A549 (cell line): Measurements from ENCODE around the gene HIPK3. TPM values are rescaled to one million over a fixed set of nuclear protein-coding genes. Genes with fewer than 3 reads are reported as not detected.

Source experiments
- ATAC-seq, 2 experiments: fragments of 200-7000 bp in 1 of 2; fragments of >200 bp in 1 of 2; cut with Nextera tagmentation in 1 of 2; cut with Tn5 transposase in 1 of 2; 3 replicates each; pipeline versions ENCODE4 v1.8.0 to v1.9.1; 2018 to 2020; ENCODE audit warnings: mild to moderate bottlenecking in 1 of 2, moderate library complexity in 1 of 2
- CTCF ChIA-PET: fragments of 300-600 bp; sonication (Branson Sonifier 250); formaldehyde crosslinking; extraction: SDS; loops from one replicate; lab custom pipeline; 2021; ENCODE audit warnings: antibody characterized with exemption, inconsistent platforms; lab: Yijun Ruan, JAX
- POLR2A ChIA-PET: fragments of 350-600 bp; formaldehyde crosslinking; extraction: SDS; loops from one replicate; lab custom pipeline; 2021; ENCODE audit warnings: antibody characterized with exemption, inconsistent platforms; lab: Yijun Ruan, JAX
- DNase-seq, 2 experiments: peaks; one replicate each; pipeline versions ENCODE4 v3.0.0 to v3.0.0-alpha.2; 2011 to 2016; ENCODE audit warnings: low read depth in 1 of 2, low spot score in 1 of 2
- FAIRE-seq: peaks from 2 replicates; lab custom pipeline; 2011; peaks lifted over from hg19 to GRCh38; lab: Jason Lieb, UNC
- H3K27ac ChIP-seq, 2 experiments: fragments of >200 bp; sonication (Bioruptor Twin); formaldehyde crosslinking; 3 replicates each; pipeline ENCODE4 v1.5.1; 2016 to 2017
- H3K4me1 ChIP-seq: fragments of >200 bp; sonication (Bioruptor Twin); formaldehyde crosslinking; 3 replicates; pipeline ENCODE4 v1.6.1; 2016
- H3K4me2 ChIP-seq: fragments of >200 bp; sonication (Bioruptor Twin); formaldehyde crosslinking; 3 replicates; pipeline ENCODE4 v1.6.1; 2016
- H3K4me3 ChIP-seq: fragments of >200 bp; sonication (Bioruptor Twin); formaldehyde crosslinking; 3 replicates; pipeline ENCODE4 v1.5.1; 2016
- H3K9me3 ChIP-seq: fragments of >200 bp; sonication (Bioruptor Twin); formaldehyde crosslinking; 3 replicates; pipeline ENCODE4 v1.6.1; 2016
- CBX8 ChIP-seq: fragments of 200-600 bp; sonication (generic); IDR thresholded peaks from 2 replicates; pipeline ENCODE4 v1.6.1; 2016
- CHD2 ChIP-seq: fragments of 150-350 bp; IDR thresholded peaks from 2 replicates; pipeline ENCODE4 v1.6.1; 2014; ENCODE audit warnings: low read length; ENCODE audit not compliant: partially characterized antibody
- CTCF ChIP-seq: fragments of >200 bp; sonication (Bioruptor Twin); formaldehyde crosslinking; IDR thresholded peaks from 3 replicates; pipeline ENCODE4 v1.5.1; 2016
- EHF ChIP-seq: fragments of 250-450 bp; sonication (Bioruptor Pico); IDR thresholded peaks from 2 replicates; pipeline ENCODE4 v1.5.0; 2020; ENCODE audit warnings: mild to moderate bottlenecking
- FOSB ChIP-seq: fragments of 250-450 bp; sonication (Bioruptor Pico); IDR thresholded peaks from 2 replicates; pipeline ENCODE4 v1.5.0; 2020; ENCODE audit warnings: mild to moderate bottlenecking, moderate library complexity
- GATA3 ChIP-seq: IDR thresholded peaks from 2 replicates; pipeline ENCODE4 v1.6.1; 2012; ENCODE audit warnings: borderline replicate concordance
- HEYL ChIP-seq: fragments of 250-450 bp; sonication (Bioruptor Pico); IDR thresholded peaks from 2 replicates; pipeline ENCODE4 v1.8.0; 2021; ENCODE audit warnings: mild to moderate bottlenecking, moderate library complexity
- HOXA7 ChIP-seq: fragments of 250-450 bp; sonication (Bioruptor Pico); IDR thresholded peaks from 2 replicates; pipeline ENCODE4 v1.5.0; 2020; ENCODE audit warnings: mild to moderate bottlenecking, moderate library complexity
- JUN ChIP-seq, 2 experiments: fragments of >200 bp; sonication (Bioruptor Twin); formaldehyde crosslinking; IDR thresholded peaks; 2 replicates in 1 of 2; 3 replicates in 1 of 2; pipeline ENCODE4 v1.6.1; 2016 to 2017
- KDM5A ChIP-seq: fragments of 200-600 bp; sonication (generic); IDR thresholded peaks from 2 replicates; pipeline ENCODE4 v1.6.1; 2016; ENCODE audit warnings: antibody characterized with exemption, mild to moderate bottlenecking
- POLR2A ChIP-seq: IDR thresholded peaks from 2 replicates; pipeline ENCODE4 v1.6.1; 2012; ENCODE audit warnings: mild to moderate bottlenecking, low read length
- POLR2AphosphoS2 ChIP-seq: conservative IDR thresholded peaks from 2 replicates; pipeline ENCODE4 v1.6.1; 2012; ENCODE audit warnings: low read length, improper control_type of control experiment, inconsistent platforms
- RAD21 ChIP-seq, 2 experiments: fragments of >200 bp in 1 of 2; sonication (Bioruptor Twin) in 1 of 2; formaldehyde crosslinking in 1 of 2; IDR thresholded peaks in 1 of 2; conservative IDR thresholded peaks in 1 of 2; 2 replicates in 1 of 2; 3 replicates in 1 of 2; pipeline ENCODE4 v1.6.1; 2012 to 2018; ENCODE audit warnings: inconsistent platforms in 1 of 2
- RNF2 ChIP-seq: fragments of 200-600 bp; sonication (generic); IDR thresholded peaks from 2 replicates; pipeline ENCODE4 v1.6.1; 2016; ENCODE audit warnings: low read depth, mild to moderate bottlenecking, antibody characterized with exemption, moderate library complexity, borderline replicate concordance
- SMC3 ChIP-seq: fragments of >200 bp; sonication (Bioruptor Twin); formaldehyde crosslinking; IDR thresholded peaks from 3 replicates; pipeline ENCODE4 v1.6.1; 2018; ENCODE audit warnings: inconsistent platforms
- SREBF2 ChIP-seq: fragments of 450-650 bp; IDR thresholded peaks from 2 replicates; pipeline ENCODE4 v1.6.1; 2014; ENCODE audit warnings: mild to moderate bottlenecking, moderate library complexity
- TFCP2L1 ChIP-seq: fragments of 250-450 bp; sonication (Bioruptor Pico); IDR thresholded peaks from 2 replicates; pipeline ENCODE4 v1.5.0; 2021; ENCODE audit warnings: mild to moderate bottlenecking
- TP53 ChIP-seq: fragments of 250-450 bp; sonication (Bioruptor Pico); IDR thresholded peaks from 2 replicates; pipeline ENCODE4 v1.5.0; 2021; ENCODE audit warnings: mild to moderate bottlenecking, moderate library complexity
- USF2 ChIP-seq: fragments of 450-650 bp; IDR thresholded peaks from 2 replicates; pipeline ENCODE4 v1.6.1; 2014; ENCODE audit warnings: antibody characterized with exemption
- ZSCAN20 ChIP-seq: fragments of 250-450 bp; sonication (Bioruptor Pico); IDR thresholded peaks from 2 replicates; pipeline ENCODE4 v1.8.0; 2022; ENCODE audit warnings: mild to moderate bottlenecking, moderate library complexity
- WGBS: methylation state at CpG from one replicate; pipeline ENCODE4 v1.1.6; 2017; ENCODE audit errors: missing lambda C conversion rate; 5-methylcytosine and 5-hydroxymethylcytosine counted together
- polyA plus RNA-seq, 4 experiments: library from polyadenylated mRNA; depleted of rRNA in 3 of 4; stranded (reverse); fragments of >200 nt; fragmentation: RNase III in 1 of 4; extraction: RNeasy Plus Mini Kit Qiagen cat#74134 plus additional on column Dnase treatment in 1 of 4; gene quantifications; 2 replicates in 3 of 4; 3 replicates in 1 of 4; pipeline ENCODE4 v1.2.3, GENCODE V29; 2011 to 2017
- TF ChIP-seq, protein P1 (sequence below): IDR thresholded peaks from 2 replicates; pipeline ENCODE4 v1.6.1; 2012
- TF ChIP-seq, protein P2 (sequence below): fragments of >200 bp; sonication (Bioruptor Twin); formaldehyde crosslinking; IDR thresholded peaks from 2 replicates; pipeline ENCODE4 v1.6.1; 2016
- TF ChIP-seq, protein P3 (sequence below): IDR thresholded peaks from 2 replicates; pipeline ENCODE4 v1.6.1; 2012; ENCODE audit warnings: low read depth, borderline replicate concordance

Gene HIPK3
- polyA plus RNA-seq, 2 of the 4 experiments (the other 2 are of a cell fraction): 15.1 to 31.6 TPM

GRCh38 chr11:33208150-33208549 lies 49.0 kb upstream of the HIPK3 start:
- FAIRE-seq (no peak), DNase-seq (no peak), ATAC-seq (peak; percentile 50 to 59; a peak in 4 of 6 replicates)
- Histone ChIP-seq H3K9me3 (no peaks in the 10 kb centered on the region), H3K4me2 (no peak overlapping the region), H3K27ac (no peak overlapping the region), H3K4me1 (no peaks in the 10 kb centered on the region), H3K4me3 (no peak overlapping the region)
- WGBS: 69% methylated on average over 1 of the region's 1 CpG
- ChIA-PET CTCF (interaction anchor here (1.0 to 1.1 kb wide), 2 partner anchors 16 to 37 kb away, joined by 3 read pairs; no protein-coding TSS in a partner anchor), POLR2A (no interaction called here)
- TF ChIP-seq, protein P1, sequence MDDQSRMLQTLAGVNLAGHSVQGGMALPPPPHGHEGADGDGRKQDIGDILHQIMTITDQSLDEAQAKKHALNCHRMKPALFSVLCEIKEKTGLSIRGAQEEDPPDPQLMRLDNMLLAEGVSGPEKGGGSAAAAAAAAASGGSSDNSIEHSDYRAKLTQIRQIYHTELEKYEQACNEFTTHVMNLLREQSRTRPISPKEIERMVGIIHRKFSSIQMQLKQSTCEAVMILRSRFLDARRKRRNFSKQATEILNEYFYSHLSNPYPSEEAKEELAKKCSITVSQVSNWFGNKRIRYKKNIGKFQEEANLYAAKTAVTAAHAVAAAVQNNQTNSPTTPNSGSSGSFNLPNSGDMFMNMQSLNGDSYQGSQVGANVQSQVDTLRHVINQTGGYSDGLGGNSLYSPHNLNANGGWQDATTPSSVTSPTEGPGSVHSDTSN: no peak
- TF ChIP-seq, protein P2, sequence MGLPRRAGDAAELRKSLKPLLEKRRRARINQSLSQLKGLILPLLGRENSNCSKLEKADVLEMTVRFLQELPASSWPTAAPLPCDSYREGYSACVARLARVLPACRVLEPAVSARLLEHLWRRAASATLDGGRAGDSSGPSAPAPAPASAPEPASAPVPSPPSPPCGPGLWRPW: no peak
- TF ChIP-seq RNF2 (no peak), RAD21 (conservative IDR thresholded peaks at IDR 0.05 in 1 of 2, IDR thresholded peaks at IDR 0.05 in 1 of 2) (no peak), CHD2 (no peak), CTCF (no peak), FOSB (no peak), HEYL (CRISPR knock-in tag) (no peak), TP53 (CRISPR knock-in tag) (no peak), HOXA7 (CRISPR knock-in tag) (no peak), USF2 (no peak), POLR2A (no peak), TFCP2L1 (no peak)
- TF ChIP-seq, all 56 proteins: peak for 0

DNA sequence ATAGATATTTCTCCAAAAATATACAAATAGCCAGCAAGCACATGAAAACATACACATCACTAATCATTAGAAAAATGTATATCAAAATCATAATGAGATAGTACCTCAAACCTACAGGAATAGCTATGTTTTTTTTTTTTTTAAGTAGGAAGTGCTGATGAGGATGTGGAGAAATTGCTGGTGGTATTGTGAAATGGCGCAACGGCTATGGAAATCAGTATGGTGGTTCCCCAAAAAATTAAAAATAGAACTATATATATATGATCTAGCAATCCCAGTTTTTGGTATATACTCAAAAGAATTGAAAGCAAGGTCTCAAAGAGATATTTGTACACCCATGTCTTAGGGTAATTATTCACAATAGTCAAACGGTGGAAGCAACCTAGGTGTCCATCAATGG lies 46.0 kb upstream of the HIPK3 start:
- DNase-seq: no peak
- ChIA-PET POLR2A (no interaction called here), CTCF (no interaction called here)
- Histone ChIP-seq H3K27ac (no peak overlapping the region), H3K4me1 (no peaks in the 10 kb centered on the region), H3K9me3 (no peaks in the 10 kb centered on the region), H3K4me3 (no peak overlapping the region), H3K4me2 (no peak overlapping the region)
- no peak for ATAC-seq
- WGBS: 78% methylated on average over 3 of the region's 3 CpGs
- no peak for TF ChIP-seq ZSCAN20 (CRISPR knock-in tag)
- no peak for TF ChIP-seq SREBF2
- TF ChIP-seq, protein P3, sequence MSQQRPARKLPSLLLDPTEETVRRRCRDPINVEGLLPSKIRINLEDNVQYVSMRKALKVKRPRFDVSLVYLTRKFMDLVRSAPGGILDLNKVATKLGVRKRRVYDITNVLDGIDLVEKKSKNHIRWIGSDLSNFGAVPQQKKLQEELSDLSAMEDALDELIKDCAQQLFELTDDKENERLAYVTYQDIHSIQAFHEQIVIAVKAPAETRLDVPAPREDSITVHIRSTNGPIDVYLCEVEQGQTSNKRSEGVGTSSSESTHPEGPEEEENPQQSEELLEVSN: no peak
- no peak for TF ChIP-seq JUN (IDR thresholded peaks at IDR 0.05)
- no peak for TF ChIP-seq GATA3
- no peak for TF ChIP-seq POLR2AphosphoS2
- no peak for TF ChIP-seq CBX8
- TF ChIP-seq EHF (CRISPR knock-in tag): no peak
- TF ChIP-seq KDM5A: no peak
- no peak for FAIRE-seq

- FAIRE-seq (no peak), DNase-seq (no peak), ATAC-seq (no peak)
- Histone ChIP-seq H3K9me3 (no peaks in the 10 kb centered on the region), H3K4me2 (no peak overlapping the region), H3K4me3 (no peak overlapping the region), H3K27ac (no peak overlapping the region), H3K4me1 (no peaks in the 10 kb centered on the region)
- WGBS: 64% methylated on average over 5 of the region's 5 CpGs
- TF ChIP-seq SMC3: no peak
- CTCF ChIA-PET: interaction anchor here (0.6 kb wide), 1 partner anchor 371 kb away, joined by 3 read pairs; no protein-coding TSS in a partner anchor
- POLR2A ChIA-PET: no interaction called here
These were observed 45.6 kb upstream of the HIPK3 start for GRCh38 chr11:33211580-33211979.
